HepG2 (cell line): ENCODE results near the gene SRCIN1. TPM values are rescaled to one million over a fixed set of nuclear protein-coding genes. Genes with fewer than 3 reads are reported as not detected.
A peak's percentile ranks its signal among the peaks of the same experiment; 100 is the strongest.

Experiments
- AHR ChIP-seq: IDR thresholded peaks from 2 replicates; pipeline ENCODE4 v1.6.1; 2018; ENCODE audit warnings: missing genetic modification reagents, missing compliant biosample characterization
- ATRX ChIP-seq: sonication (generic); formaldehyde crosslinking; IDR thresholded peaks from 2 replicates; pipeline ENCODE4 v1.4.0; 2020; ENCODE audit warnings: missing genetic modification reagents, borderline replicate concordance
- JUND ChIP-seq: sonication (generic); formaldehyde crosslinking; IDR thresholded peaks from 2 replicates; pipeline ENCODE4 v1.8.0; 2022; ENCODE audit warnings: mild to moderate bottlenecking, missing genetic modification reagents
- KLF9 ChIP-seq: IDR thresholded peaks from 2 replicates; pipeline ENCODE4 v1.6.1; 2016; ENCODE audit warnings: low read depth
- MIXL1 ChIP-seq: IDR thresholded peaks from 2 replicates; pipeline ENCODE4 v1.6.1; 2016
- MTA3 ChIP-seq: sonication (generic); formaldehyde crosslinking; IDR thresholded peaks from 2 replicates; pipeline ENCODE4 v1.4.0; 2020; ENCODE audit warnings: missing genetic modification reagents
- NCOA5 ChIP-seq: sonication (generic); formaldehyde crosslinking; IDR thresholded peaks from 2 replicates; pipeline ENCODE4 v1.4.0; 2020; ENCODE audit warnings: missing genetic modification reagents
- NRL ChIP-seq: sonication (generic); formaldehyde crosslinking; IDR thresholded peaks from 2 replicates; pipeline ENCODE4 v1.5.0; 2020; ENCODE audit warnings: missing genetic modification reagents, mild to moderate bottlenecking, moderate library complexity, borderline replicate concordance
- SPEN ChIP-seq: sonication (generic); formaldehyde crosslinking; IDR thresholded peaks from 2 replicates; pipeline ENCODE4 v1.5.1; 2020; ENCODE audit warnings: low read depth, mild to moderate bottlenecking, missing genetic modification reagents
- TGIF2 ChIP-seq: IDR thresholded peaks from 2 replicates; pipeline ENCODE4 v1.6.1; 2016; ENCODE audit warnings: control low read depth, missing compliant biosample characterization
- TP53 ChIP-seq: sonication (generic); formaldehyde crosslinking; conservative IDR thresholded peaks from 2 replicates; pipeline ENCODE4 v1.4.0; 2020; ENCODE audit warnings: missing genetic modification reagents
- ZNF143 ChIP-seq: sonication (generic); formaldehyde crosslinking; IDR thresholded peaks from 2 replicates; pipeline ENCODE4 v1.4.0; 2020; ENCODE audit warnings: missing genetic modification reagents
- ZNF274 ChIP-seq: sonication (generic); formaldehyde crosslinking; IDR thresholded peaks from 2 replicates; pipeline ENCODE4 v1.5.1; 2020; ENCODE audit warnings: mild to moderate bottlenecking, missing genetic modification reagents
- ZNF329 ChIP-seq: sonication (generic); formaldehyde crosslinking; IDR thresholded peaks from 2 replicates; pipeline ENCODE4 v1.9.0; 2021; ENCODE audit warnings: low read depth, mild to moderate bottlenecking, missing genetic modification reagents
- ZNF563 ChIP-seq: sonication (generic); formaldehyde crosslinking; IDR thresholded peaks from 2 replicates; pipeline ENCODE4 v1.8.0; 2022; ENCODE audit warnings: mild to moderate bottlenecking, moderate library complexity, missing genetic modification reagents
- polyA plus RNA-seq, 8 experiments: library from polyadenylated mRNA; depleted of rRNA in 3 of 8; stranded (reverse) in 7 of 8; unstranded in 1 of 8; fragments of >200 nt; fragmentation: Illumina TruSeq in 4 of 8; extraction: Trizol in 4 of 8; gene quantifications; 2 replicates each; pipeline versions ENCODE4 v1.2.1 to v1.2.3, GENCODE V29; 2011 to 2016; ENCODE audit warnings: low read depth in 4 of 8, missing spikeins in 1 of 8, mixed read lengths in 1 of 8; ENCODE audit not compliant: insufficient read depth in 1 of 8
- total RNA-seq, 5 experiments: library from RNA; depleted of rRNA; stranded (reverse); fragments of >200 nt; fragmentation: Illumina TruSeq; extraction: Trizol; gene quantifications; 2 replicates each; pipeline ENCODE4 v1.2.3, GENCODE V29; 2016; ENCODE audit warnings: low read depth in 1 of 5
- TF ChIP-seq, protein P1 (sequence below): sonication (generic); formaldehyde crosslinking; conservative IDR thresholded peaks from 2 replicates; pipeline ENCODE4 v1.4.0; 2020; ENCODE audit warnings: missing genetic modification reagents
- TF ChIP-seq, protein P2 (sequence below): sonication (generic); formaldehyde crosslinking; IDR thresholded peaks from 2 replicates; pipeline ENCODE4 v1.4.0; 2020; ENCODE audit warnings: missing genetic modification reagents
- TF ChIP-seq, protein P3 (sequence below): sonication (generic); formaldehyde crosslinking; IDR thresholded peaks from 2 replicates; pipeline ENCODE4 v1.5.0; 2020; ENCODE audit warnings: mild to moderate bottlenecking, low read depth, missing genetic modification reagents, borderline replicate concordance
- TF ChIP-seq, protein P4 (sequence below): IDR thresholded peaks from 2 replicates; pipeline ENCODE4 v1.6.1; 2016; ENCODE audit warnings: missing genetic modification reagents, missing compliant biosample characterization
- TF ChIP-seq, protein P5 (sequence below): sonication (generic); formaldehyde crosslinking; IDR thresholded peaks from 2 replicates; pipeline ENCODE4 v1.8.1; 2023; ENCODE audit warnings: mild to moderate bottlenecking, inconsistent platforms, moderate library complexity, missing genetic modification reagents, borderline replicate concordance
- TF ChIP-seq, protein P6 (sequence below): conservative IDR thresholded peaks from 2 replicates; pipeline ENCODE4 v1.6.1; 2018; ENCODE audit warnings: missing genetic modification reagents
- TF ChIP-seq, protein P7 (sequence below): IDR thresholded peaks from 2 replicates; pipeline ENCODE4 v1.6.1; 2016; ENCODE audit warnings: mild to moderate bottlenecking

Gene SRCIN1
- total and polyA plus RNA-seq, 2 of the 13 experiments (the other 11 are each of a cell fraction or from before 2014, with no cell fraction given): 1.2 to 9.6 TPM

DNA sequence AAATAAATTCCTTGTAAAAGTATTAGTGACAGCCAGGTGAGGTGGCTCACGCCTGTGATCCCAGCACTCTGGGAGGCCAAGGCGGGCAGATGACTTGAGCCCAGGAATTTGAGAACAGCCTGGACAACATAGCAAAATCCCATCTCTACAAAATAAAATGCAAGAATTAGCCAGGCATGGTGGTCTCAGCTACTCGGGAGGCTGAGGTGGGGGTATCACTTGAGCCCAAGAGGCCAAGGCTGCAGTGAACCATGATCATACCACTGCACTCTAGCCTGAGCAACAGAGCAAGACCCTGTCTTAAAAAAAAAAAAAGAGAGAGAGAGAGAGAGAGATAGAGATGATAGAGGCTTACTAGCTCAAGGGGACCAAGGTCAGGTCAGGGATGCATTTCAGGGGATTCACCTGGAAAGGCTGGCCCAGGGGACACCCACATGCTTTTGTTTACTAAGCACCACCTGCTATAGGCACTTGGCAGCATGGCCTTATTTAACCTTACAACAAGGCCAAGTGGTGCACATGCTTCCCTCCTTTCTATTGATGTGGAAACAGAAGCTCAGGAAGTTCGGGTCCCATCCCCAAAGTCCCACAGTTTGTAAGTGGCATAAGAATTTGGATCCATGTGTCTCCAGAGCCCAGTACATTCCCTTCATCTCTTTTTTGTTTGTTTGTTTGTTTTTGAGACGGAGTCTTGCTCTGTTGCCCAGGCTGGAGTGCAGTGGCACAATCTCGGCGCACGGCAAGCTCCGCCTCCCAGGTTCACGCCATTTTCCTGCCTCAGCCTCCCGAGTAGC, 12.4 kb upstream of the SRCIN1 start (continued):
- TF ChIP-seq, protein P1, sequence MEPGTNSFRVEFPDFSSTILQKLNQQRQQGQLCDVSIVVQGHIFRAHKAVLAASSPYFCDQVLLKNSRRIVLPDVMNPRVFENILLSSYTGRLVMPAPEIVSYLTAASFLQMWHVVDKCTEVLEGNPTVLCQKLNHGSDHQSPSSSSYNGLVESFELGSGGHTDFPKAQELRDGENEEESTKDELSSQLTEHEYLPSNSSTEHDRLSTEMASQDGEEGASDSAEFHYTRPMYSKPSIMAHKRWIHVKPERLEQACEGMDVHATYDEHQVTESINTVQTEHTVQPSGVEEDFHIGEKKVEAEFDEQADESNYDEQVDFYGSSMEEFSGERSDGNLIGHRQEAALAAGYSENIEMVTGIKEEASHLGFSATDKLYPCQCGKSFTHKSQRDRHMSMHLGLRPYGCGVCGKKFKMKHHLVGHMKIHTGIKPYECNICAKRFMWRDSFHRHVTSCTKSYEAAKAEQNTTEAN (CRISPR knock-in tag): peak; percentile 94
- no peak for TF ChIP-seq ZNF329 (CRISPR knock-in tag)
- TF ChIP-seq, protein P2, sequence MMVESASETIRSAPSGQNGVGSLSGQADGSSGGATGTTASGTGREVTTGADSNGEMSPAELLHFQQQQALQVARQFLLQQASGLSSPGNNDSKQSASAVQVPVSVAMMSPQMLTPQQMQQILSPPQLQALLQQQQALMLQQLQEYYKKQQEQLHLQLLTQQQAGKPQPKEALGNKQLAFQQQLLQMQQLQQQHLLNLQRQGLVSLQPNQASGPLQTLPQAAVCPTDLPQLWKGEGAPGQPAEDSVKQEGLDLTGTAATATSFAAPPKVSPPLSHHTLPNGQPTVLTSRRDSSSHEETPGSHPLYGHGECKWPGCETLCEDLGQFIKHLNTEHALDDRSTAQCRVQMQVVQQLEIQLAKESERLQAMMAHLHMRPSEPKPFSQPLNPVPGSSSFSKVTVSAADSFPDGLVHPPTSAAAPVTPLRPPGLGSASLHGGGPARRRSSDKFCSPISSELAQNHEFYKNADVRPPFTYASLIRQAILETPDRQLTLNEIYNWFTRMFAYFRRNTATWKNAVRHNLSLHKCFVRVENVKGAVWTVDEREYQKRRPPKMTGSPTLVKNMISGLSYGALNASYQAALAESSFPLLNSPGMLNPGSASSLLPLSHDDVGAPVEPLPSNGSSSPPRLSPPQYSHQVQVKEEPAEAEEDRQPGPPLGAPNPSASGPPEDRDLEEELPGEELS (CRISPR knock-in tag): peak; percentile 89
- TF ChIP-seq SPEN (CRISPR knock-in tag): peak; percentile 74; the same call in 1 of the 2 replicates
- TF ChIP-seq, protein P3, sequence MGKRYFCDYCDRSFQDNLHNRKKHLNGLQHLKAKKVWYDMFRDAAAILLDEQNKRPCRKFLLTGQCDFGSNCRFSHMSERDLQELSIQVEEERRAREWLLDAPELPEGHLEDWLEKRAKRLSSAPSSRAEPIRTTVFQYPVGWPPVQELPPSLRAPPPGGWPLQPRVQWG (CRISPR knock-in tag): no peak
- TF ChIP-seq, protein P4, sequence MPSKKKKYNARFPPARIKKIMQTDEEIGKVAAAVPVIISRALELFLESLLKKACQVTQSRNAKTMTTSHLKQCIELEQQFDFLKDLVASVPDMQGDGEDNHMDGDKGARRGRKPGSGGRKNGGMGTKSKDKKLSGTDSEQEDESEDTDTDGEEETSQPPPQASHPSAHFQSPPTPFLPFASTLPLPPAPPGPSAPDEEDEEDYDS (CRISPR knock-in tag): no peak; the same call in 1 of the 2 replicates
- TF ChIP-seq, protein P5, sequence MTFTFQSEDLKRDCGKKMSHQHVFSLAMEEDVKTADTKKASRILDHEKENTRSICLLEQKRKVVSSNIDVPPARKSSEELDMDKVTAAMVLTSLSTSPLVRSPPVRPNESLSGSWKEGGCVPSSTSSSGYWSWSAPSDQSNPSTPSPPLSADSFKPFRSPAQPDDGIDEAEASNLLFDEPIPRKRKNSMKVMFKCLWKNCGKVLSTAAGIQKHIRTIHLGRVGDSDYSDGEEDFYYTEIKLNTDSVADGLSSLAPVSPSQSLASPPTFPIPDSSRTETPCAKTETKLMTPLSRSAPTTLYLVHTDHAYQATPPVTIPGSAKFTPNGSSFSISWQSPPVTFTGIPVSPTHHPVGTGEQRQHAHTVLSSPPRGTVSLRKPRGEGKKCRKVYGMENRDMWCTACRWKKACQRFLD (CRISPR knock-in tag): no peak
- TF ChIP-seq, protein P6, sequence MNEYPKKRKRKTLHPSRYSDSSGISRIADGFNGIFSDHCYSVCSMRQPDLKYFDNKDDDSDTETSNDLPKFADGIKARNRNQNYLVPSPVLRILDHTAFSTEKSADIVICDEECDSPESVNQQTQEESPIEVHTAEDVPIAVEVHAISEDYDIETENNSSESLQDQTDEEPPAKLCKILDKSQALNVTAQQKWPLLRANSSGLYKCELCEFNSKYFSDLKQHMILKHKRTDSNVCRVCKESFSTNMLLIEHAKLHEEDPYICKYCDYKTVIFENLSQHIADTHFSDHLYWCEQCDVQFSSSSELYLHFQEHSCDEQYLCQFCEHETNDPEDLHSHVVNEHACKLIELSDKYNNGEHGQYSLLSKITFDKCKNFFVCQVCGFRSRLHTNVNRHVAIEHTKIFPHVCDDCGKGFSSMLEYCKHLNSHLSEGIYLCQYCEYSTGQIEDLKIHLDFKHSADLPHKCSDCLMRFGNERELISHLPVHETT (CRISPR knock-in tag): no peak; the same call in 1 of the 2 replicates
- TF ChIP-seq, protein P7, sequence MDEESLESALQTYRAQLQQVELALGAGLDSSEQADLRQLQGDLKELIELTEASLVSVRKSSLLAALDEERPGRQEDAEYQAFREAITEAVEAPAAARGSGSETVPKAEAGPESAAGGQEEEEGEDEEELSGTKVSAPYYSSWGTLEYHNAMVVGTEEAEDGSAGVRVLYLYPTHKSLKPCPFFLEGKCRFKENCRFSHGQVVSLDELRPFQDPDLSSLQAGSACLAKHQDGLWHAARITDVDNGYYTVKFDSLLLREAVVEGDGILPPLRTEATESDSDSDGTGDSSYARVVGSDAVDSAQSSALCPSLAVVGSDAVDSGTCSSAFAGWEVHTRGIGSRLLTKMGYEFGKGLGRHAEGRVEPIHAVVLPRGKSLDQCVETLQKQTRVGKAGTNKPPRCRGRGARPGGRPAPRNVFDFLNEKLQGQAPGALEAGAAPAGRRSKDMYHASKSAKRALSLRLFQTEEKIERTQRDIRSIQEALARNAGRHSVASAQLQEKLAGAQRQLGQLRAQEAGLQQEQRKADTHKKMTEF (CRISPR knock-in tag): 0 out of 2 replicates have a peak, but pooled peaks have one; percentile 62
- no peak for TF ChIP-seq MTA3
- TF ChIP-seq AHR (CRISPR knock-in tag): no peak
- TF ChIP-seq ZNF143 (CRISPR knock-in tag): no peak
- TF ChIP-seq KLF9: no peak
- TF ChIP-seq TP53 (CRISPR knock-in tag): 0 out of 2 replicates have a peak, but pooled peaks have one; percentile 14
- no peak for TF ChIP-seq ATRX (CRISPR knock-in tag)
- 0 out of 2 replicates have a peak, but pooled peaks have one; percentile 14 for TF ChIP-seq NRL
- TF ChIP-seq ZNF563: no peak
- 0 out of 2 replicates have a peak, but pooled peaks have one; percentile 21 for TF ChIP-seq JUND (CRISPR knock-in tag)
- TF ChIP-seq NCOA5 (CRISPR knock-in tag): no peak
- TF ChIP-seq MIXL1: no peak; the same call in 1 of the 2 replicates
- peak; percentile 30; the same call in 1 of the 2 replicates for TF ChIP-seq TGIF2 (CRISPR knock-in tag)
- TF ChIP-seq ZNF274 (CRISPR knock-in tag): no peak
